Hindlimb muscle (tissue), 1 donor: ENCODE results near the gene TBCA. TPM values are rescaled to one million over a fixed set of nuclear protein-coding genes. Genes with fewer than 3 reads are reported as not detected.
A peak's percentile ranks its signal among the peaks of the same experiment; 100 is the strongest.
"Not testable (repeated sequence)": the region's sequence is repeated elsewhere in the genome, so short reads cannot be mapped to it uniquely, and the experiment has no call there.

Experiments
- DNase-seq: peaks from one replicate; pipeline ENCODE4 v3.0.0-alpha.2; 2013
- polyA plus RNA-seq: library from polyadenylated mRNA; unstranded; fragments of 120-200 nt; gene quantifications from one replicate; pipeline ENCODE4 v1.2.1, GENCODE V29; 2013; ENCODE audit not compliant: insufficient read length

The TBCA gene
- polyA plus RNA-seq, 1 donor = 216 TPM

GRCh38 chr5:77772729-77773128 is 3.4 kb downstream of the TBCA start:
- no peak for DNase-seq

GRCh38 chr5:77771452-77771851 is 4.7 kb downstream of the TBCA start:
- DNase-seq = no peak

GRCh38 chr5:77770293-77771005 is 5.7 kb downstream of the TBCA start:
- DNase-seq = no peak

- DNase-seq = no peak
Observed at GRCh38 chr5:77768978-77769377, 7.2 kb downstream of the TBCA start.

- DNase-seq = no peak
Observed at GRCh38 chr5:77767301-77767700, 8.8 kb downstream of the TBCA start.

- DNase-seq = no peak
Observed at GRCh38 chr5:77761606-77762005, 14.5 kb downstream of the TBCA start.

- no peak for DNase-seq
Observed at GRCh38 chr5:77758141-77758938, 17.8 kb downstream of the TBCA start.

GRCh38 chr5:77751328-77752023 is 24.7 kb downstream of the TBCA start:
- no peak for DNase-seq

GRCh38 chr5:77750928-77751327 is 25.2 kb downstream of the TBCA start:
- DNase-seq = not testable (repeated sequence)

GRCh38 chr5:77748160-77748559 is 28.0 kb downstream of the TBCA start:
- no peak for DNase-seq

GRCh38 chr5:77744116-77744515 is 32.0 kb downstream of the TBCA start:
- no peak for DNase-seq

GRCh38 chr5:77743181-77743580 is 33.0 kb downstream of the TBCA start:
- DNase-seq = no peak

GRCh38 chr5:77741608-77742007 is 34.5 kb downstream of the TBCA start:
- DNase-seq = peak; percentile 3

GRCh38 chr5:77734885-77735284 is 41.3 kb downstream of the TBCA start:
- DNase-seq = no peak

- no peak for DNase-seq
Observed at GRCh38 chr5:77733130-77733529, 43.0 kb downstream of the TBCA start.

- DNase-seq = no peak
Observed at GRCh38 chr5:77727190-77727589, 48.9 kb downstream of the TBCA start.

- no peak for DNase-seq
Observed at GRCh38 chr5:77725616-77726015, 50.5 kb downstream of the TBCA start.

GRCh38 chr5:77724934-77725333 is 51.2 kb downstream of the TBCA start:
- DNase-seq = no peak

- no peak for DNase-seq
Observed at GRCh38 chr5:77719666-77720363, 56.3 kb downstream of the TBCA start.

GRCh38 chr5:77718934-77719610 is 57.1 kb downstream of the TBCA start:
- DNase-seq = no peak

GRCh38 chr5:77709993-77710685 is 66.0 kb downstream of the TBCA start:
- no peak for DNase-seq

GRCh38 chr5:77709340-77709739 is 66.8 kb downstream of the TBCA start:
- DNase-seq = no peak
